OCI-LY7 (cell line): ENCODE measurements around the gene MAPK14. TPM values are rescaled to one million over a fixed set of nuclear protein-coding genes. Genes with fewer than 3 reads are reported as not detected.

ENCODE experiments used
- BruUV-seq: library from RNA; stranded (reverse); fragments of 400-500 nt; replicated peaks from 2 replicates; lab custom pipeline; 2021; lab: Mats Ljungman, UMichigan
- CTCF ChIA-PET: fragments of 300-600 bp; sonication (Branson Sonifier 250); formaldehyde crosslinking; loops from one replicate; lab custom pipeline; 2022; ENCODE audit warnings: antibody characterized with exemption; ENCODE audit not compliant: unreplicated experiment; lab: Charles Lee
- POLR2A ChIA-PET: fragments of 300-600 bp; sonication (Branson Sonifier 250); formaldehyde crosslinking; loops from one replicate; lab custom pipeline; 2022; ENCODE audit warnings: antibody characterized with exemption; lab: Charles Lee
- DNase-seq: peaks from one replicate; pipeline ENCODE4 v3.0.0-alpha.2; 2015; ENCODE audit warnings: low spot score
- H2AFZ ChIP-seq: fragments of 200-600 bp; sonication (generic), shearing (Covaris generic); 2 replicates; pipeline ENCODE4 v1.6.1; 2014; ENCODE audit warnings: mild to moderate bottlenecking, antibody characterized with exemption, low read length, moderate library complexity
- H3K27ac ChIP-seq: fragments of 200-600 bp; sonication (generic); 2 replicates; pipeline ENCODE4 v1.5.1; 2014; ENCODE audit warnings: mixed run types, low read depth, mild to moderate bottlenecking, moderate library complexity, low read length, inconsistent platforms; ENCODE audit not compliant: poor library complexity, severe bottlenecking
- H3K36me3 ChIP-seq: fragments of 200-600 bp; sonication (generic); 2 replicates; pipeline ENCODE4 v1.6.1; 2014; ENCODE audit warnings: mild to moderate bottlenecking, antibody characterized with exemption, low read length, moderate library complexity, mixed read lengths; ENCODE audit not compliant: insufficient read depth
- H3K4me1 ChIP-seq: fragments of 200-600 bp; sonication (generic); 2 replicates; pipeline ENCODE4 v1.5.1; 2014; ENCODE audit warnings: mild to moderate bottlenecking, low read length; ENCODE audit not compliant: insufficient read depth, poor library complexity, severe bottlenecking
- H3K4me2 ChIP-seq: fragments of 200-600 bp; sonication (generic); 2 replicates; pipeline ENCODE4 v1.6.1; 2014; ENCODE audit warnings: mild to moderate bottlenecking, low read length
- H3K4me3 ChIP-seq: fragments of 200-600 bp; sonication (generic); 2 replicates; pipeline ENCODE4 v1.5.1; 2014; ENCODE audit warnings: mild to moderate bottlenecking, low read depth, low read length; ENCODE audit not compliant: poor library complexity, severe bottlenecking
- H3K79me2 ChIP-seq: fragments of 200-600 bp; sonication (generic); 2 replicates; pipeline ENCODE4 v1.6.1; 2016; ENCODE audit warnings: low read depth, mild to moderate bottlenecking, low read length, moderate library complexity, mixed read lengths; ENCODE audit not compliant: insufficient read depth
- H3K9me2 ChIP-seq: fragments of 200-600 bp; sonication (generic); 2 replicates; pipeline ENCODE4 v1.6.1; 2016; ENCODE audit warnings: mild to moderate bottlenecking, low read length, mixed read lengths; ENCODE audit not compliant: insufficient read depth
- H3K9me3 ChIP-seq: fragments of 200-600 bp; sonication (generic); 2 replicates; pipeline ENCODE4 v1.6.1; 2014; ENCODE audit warnings: mild to moderate bottlenecking, mixed run types, low read length, mixed read lengths
- H4K20me1 ChIP-seq: fragments of 200-600 bp; sonication (generic); 2 replicates; pipeline ENCODE4 v1.6.1; 2014; ENCODE audit warnings: mild to moderate bottlenecking, antibody characterized with exemption, low read length, moderate library complexity, mixed read lengths; ENCODE audit not compliant: insufficient read depth
- CTCF ChIP-seq: fragments of 200-600 bp; sonication (generic); conservative IDR thresholded peaks from 2 replicates; pipeline ENCODE4 v1.5.1; 2014; ENCODE audit warnings: mild to moderate bottlenecking, antibody characterized with exemption, low read length, moderate library complexity, mixed read lengths
- EZH2phosphoT487 ChIP-seq: fragments of 200-600 bp; sonication (generic); IDR thresholded peaks from 2 replicates; pipeline ENCODE4 v1.6.1; 2018; ENCODE audit warnings: low read depth, borderline replicate concordance, mild to moderate bottlenecking, mixed run types, antibody characterized with exemption, low read length, moderate library complexity, mixed read lengths
- intact Hi-C: fragments of 100-400 bp; cut with micrococcal nuclease; formaldehyde crosslinking; loops from one replicate; pipeline ENCODE4 v1.10.0; 2022; ENCODE audit not compliant: unreplicated experiment
- total RNA-seq, 2 experiments: library from RNA; depleted of rRNA in 1 of 2; stranded (reverse); fragments of >200 nt in 1 of 2; shearing (Covaris generic) in 1 of 2; gene quantifications; 2 replicates each; pipeline ENCODE4 v1.2.3, GENCODE V29; 2014 to 2022

MAPK14 gene
- total RNA-seq, 2 experiments from 2014 or later, result 38.7 to 43.1 TPM

GRCh38 chr6:36064770-36065396 lies 37.3 kb downstream of the MAPK14 start:
- H4K20me1 ChIP-seq, result peaks cover under 1% of the 10 kb centered on the region; the same call in 1 of the 2 replicates
- DNase-seq, result no peak
- no peaks in the 10 kb centered on the region for H3K9me2 ChIP-seq
- no peak overlapping the region for H2AFZ ChIP-seq
- no peak overlapping the region for H3K4me3 ChIP-seq
- CTCF ChIA-PET, result no interaction called here
- BruUV-seq, result no TSS peak
- H3K79me2 ChIP-seq, result peaks cover 9% of the 10 kb centered on the region; the same call in 1 of the 2 replicates
- peaks cover 33% of the 10 kb centered on the region; the same call in 1 of the 2 replicates for H3K36me3 ChIP-seq
- no peak overlapping the region for H3K27ac ChIP-seq
- POLR2A ChIA-PET, result interaction anchor here (0.8 kb wide), 1 partner anchor 32 kb away, joined by 3 read pairs; no protein-coding TSS in a partner anchor
- TF ChIP-seq CTCF, result no peak
- no peak for TF ChIP-seq EZH2phosphoT487
- H3K4me2 ChIP-seq, result no peak overlapping the region
- H3K9me3 ChIP-seq, result no peaks in the 10 kb centered on the region
- intact Hi-C loops, result no loop called here
- no peaks in the 10 kb centered on the region for H3K4me1 ChIP-seq

GRCh38 chr6:36065916-36066315 lies 38.3 kb downstream of the MAPK14 start:
- BruUV-seq, result no TSS peak
- no peak for TF ChIP-seq CTCF
- no peak for TF ChIP-seq EZH2phosphoT487
- Histone ChIP-seq H4K20me1 (peaks cover 5% of the 10 kb centered on the region; the same call in 1 of the 2 replicates), H3K9me3 (no peaks in the 10 kb centered on the region), H3K4me1 (no peaks in the 10 kb centered on the region), H2AFZ (no peak overlapping the region), H3K9me2 (no peaks in the 10 kb centered on the region), H3K79me2 (peaks cover 12% of the 10 kb centered on the region; the same call in 1 of the 2 replicates), H3K36me3 (peaks cover 23% of the 10 kb centered on the region; the same call in 1 of the 2 replicates), H3K4me2 (no peak overlapping the region), H3K27ac (no peak overlapping the region), H3K4me3 (no peak overlapping the region)
- CTCF ChIA-PET, result no interaction called here
- POLR2A ChIA-PET, result interaction anchor here (1.5 kb wide), 1 partner anchor 23 kb away, joined by 4 read pairs; no protein-coding TSS in a partner anchor
- intact Hi-C loops, result no loop called here
- DNase-seq, result no peak

DNA sequence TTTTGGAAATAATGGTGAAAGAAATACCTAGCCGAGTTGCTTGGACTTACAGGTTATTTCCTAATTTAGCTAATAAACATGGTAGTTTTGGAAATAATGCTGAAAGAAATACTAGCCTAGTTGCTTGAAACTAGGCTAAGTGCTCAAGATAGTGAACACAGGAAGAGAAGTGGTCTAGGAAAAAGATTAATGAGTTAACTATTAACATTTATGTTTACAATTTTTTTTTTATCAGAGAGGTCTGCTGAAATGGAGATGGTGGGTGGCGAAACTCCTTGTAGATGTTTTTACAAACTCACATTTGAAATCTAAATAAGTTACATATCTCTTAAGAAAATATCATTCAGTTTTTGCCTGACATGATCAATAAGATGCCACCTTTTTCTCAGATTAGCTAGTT lies 39.2 kb downstream of the MAPK14 start:
- POLR2A ChIA-PET, result interaction anchor here (0.5 to 1.5 kb wide), 5 partner anchors 11 to 75 kb away, joined by 3 to 5 read pairs (median 3); no protein-coding TSS in a partner anchor

More for the DNA sequence above, 39.2 kb downstream of the MAPK14 start:
- BruUV-seq, result no TSS peak
- no peak for DNase-seq
- peaks cover 16% of the 10 kb centered on the region; the same call in 1 of the 2 replicates for H3K36me3 ChIP-seq
- CTCF ChIA-PET, result interaction anchor here (0.6 kb wide), 1 partner anchor 544 kb away, joined by 6 read pairs; no protein-coding TSS in a partner anchor
- H3K4me1 ChIP-seq, result no peaks in the 10 kb centered on the region
- H3K4me2 ChIP-seq, result no peak overlapping the region
- no peak overlapping the region for H3K27ac ChIP-seq
- H3K9me3 ChIP-seq, result no peaks in the 10 kb centered on the region
- intact Hi-C loops, result no loop called here
- H3K9me2 ChIP-seq, result no peaks in the 10 kb centered on the region
- H3K79me2 ChIP-seq, result peaks cover 12% of the 10 kb centered on the region; the same call in 1 of the 2 replicates
- H3K4me3 ChIP-seq, result no peak overlapping the region
- TF ChIP-seq EZH2phosphoT487 (no peak), CTCF (no peak)
- H4K20me1 ChIP-seq, result peaks cover 5% of the 10 kb centered on the region; the same call in 1 of the 2 replicates
- no peak overlapping the region for H2AFZ ChIP-seq
